Panc1 (cell line): ENCODE measurements around the gene GTF2A1L.

Source experiments
- POLR2AphosphoS5 ChIP-seq: IDR thresholded peaks from 2 replicates; pipeline ENCODE4 v1.6.1; 2012; ENCODE audit warnings: mild to moderate bottlenecking, low read depth, low read length, moderate library complexity
- TCF7L2 ChIP-seq: IDR thresholded peaks from 2 replicates; pipeline ENCODE4 v1.6.1; 2011; ENCODE audit warnings: mild to moderate bottlenecking, low read depth, low read length, inconsistent platforms
- TF ChIP-seq, protein P1 (sequence below): fragments of 450-650 bp; IDR thresholded peaks from 2 replicates; pipeline ENCODE4 v1.5.1; 2017; ENCODE audit warnings: mild to moderate bottlenecking
- TF ChIP-seq, protein P2 (sequence below), 2 experiments: IDR thresholded peaks; 2 replicates each; pipeline ENCODE4 v1.6.1; 2011 to 2012; ENCODE audit warnings: low read depth in 2 of 2, control low read depth in 1 of 2, low read length in 1 of 2, mild to moderate bottlenecking in 1 of 2, moderate library complexity in 1 of 2; ENCODE audit not compliant: insufficient read depth in 1 of 2

DNA sequence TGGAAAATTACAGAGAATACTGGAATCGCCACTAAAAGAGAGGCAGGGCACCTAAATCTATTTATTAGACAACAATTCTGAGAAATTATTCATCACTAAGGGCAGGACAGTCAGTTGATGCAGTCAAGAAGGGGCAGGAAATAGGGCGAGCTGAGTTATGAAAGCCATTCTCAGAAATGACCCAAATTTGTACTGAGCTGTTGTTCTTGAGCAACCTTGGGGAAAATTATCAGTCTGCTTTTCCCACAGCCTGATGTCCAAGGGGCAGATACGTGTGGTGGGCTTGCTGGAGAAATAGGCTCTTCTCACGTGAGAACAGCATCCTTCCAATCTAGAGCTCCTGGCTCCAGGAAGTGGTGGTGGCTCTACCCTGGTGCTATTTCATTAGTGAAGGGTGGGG is 49.1 kb upstream of the GTF2A1L start:
- TF ChIP-seq POLR2AphosphoS5 (no peak), TCF7L2 (no peak)
- TF ChIP-seq, protein P1, sequence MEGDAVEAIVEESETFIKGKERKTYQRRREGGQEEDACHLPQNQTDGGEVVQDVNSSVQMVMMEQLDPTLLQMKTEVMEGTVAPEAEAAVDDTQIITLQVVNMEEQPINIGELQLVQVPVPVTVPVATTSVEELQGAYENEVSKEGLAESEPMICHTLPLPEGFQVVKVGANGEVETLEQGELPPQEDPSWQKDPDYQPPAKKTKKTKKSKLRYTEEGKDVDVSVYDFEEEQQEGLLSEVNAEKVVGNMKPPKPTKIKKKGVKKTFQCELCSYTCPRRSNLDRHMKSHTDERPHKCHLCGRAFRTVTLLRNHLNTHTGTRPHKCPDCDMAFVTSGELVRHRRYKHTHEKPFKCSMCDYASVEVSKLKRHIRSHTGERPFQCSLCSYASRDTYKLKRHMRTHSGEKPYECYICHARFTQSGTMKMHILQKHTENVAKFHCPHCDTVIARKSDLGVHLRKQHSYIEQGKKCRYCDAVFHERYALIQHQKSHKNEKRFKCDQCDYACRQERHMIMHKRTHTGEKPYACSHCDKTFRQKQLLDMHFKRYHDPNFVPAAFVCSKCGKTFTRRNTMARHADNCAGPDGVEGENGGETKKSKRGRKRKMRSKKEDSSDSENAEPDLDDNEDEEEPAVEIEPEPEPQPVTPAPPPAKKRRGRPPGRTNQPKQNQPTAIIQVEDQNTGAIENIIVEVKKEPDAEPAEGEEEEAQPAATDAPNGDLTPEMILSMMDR, result no peak
- TF ChIP-seq, protein P2, sequence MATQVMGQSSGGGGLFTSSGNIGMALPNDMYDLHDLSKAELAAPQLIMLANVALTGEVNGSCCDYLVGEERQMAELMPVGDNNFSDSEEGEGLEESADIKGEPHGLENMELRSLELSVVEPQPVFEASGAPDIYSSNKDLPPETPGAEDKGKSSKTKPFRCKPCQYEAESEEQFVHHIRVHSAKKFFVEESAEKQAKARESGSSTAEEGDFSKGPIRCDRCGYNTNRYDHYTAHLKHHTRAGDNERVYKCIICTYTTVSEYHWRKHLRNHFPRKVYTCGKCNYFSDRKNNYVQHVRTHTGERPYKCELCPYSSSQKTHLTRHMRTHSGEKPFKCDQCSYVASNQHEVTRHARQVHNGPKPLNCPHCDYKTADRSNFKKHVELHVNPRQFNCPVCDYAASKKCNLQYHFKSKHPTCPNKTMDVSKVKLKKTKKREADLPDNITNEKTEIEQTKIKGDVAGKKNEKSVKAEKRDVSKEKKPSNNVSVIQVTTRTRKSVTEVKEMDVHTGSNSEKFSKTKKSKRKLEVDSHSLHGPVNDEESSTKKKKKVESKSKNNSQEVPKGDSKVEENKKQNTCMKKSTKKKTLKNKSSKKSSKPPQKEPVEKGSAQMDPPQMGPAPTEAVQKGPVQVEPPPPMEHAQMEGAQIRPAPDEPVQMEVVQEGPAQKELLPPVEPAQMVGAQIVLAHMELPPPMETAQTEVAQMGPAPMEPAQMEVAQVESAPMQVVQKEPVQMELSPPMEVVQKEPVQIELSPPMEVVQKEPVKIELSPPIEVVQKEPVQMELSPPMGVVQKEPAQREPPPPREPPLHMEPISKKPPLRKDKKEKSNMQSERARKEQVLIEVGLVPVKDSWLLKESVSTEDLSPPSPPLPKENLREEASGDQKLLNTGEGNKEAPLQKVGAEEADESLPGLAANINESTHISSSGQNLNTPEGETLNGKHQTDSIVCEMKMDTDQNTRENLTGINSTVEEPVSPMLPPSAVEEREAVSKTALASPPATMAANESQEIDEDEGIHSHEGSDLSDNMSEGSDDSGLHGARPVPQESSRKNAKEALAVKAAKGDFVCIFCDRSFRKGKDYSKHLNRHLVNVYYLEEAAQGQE (IDR thresholded peaks at IDR 0.05; ENCODE audit: insufficient read depth in 1 of 2, low read depth in 2 of 2, low read length in 1 of 2), result no peak
